B cell (primary cell): Measurements from ENCODE around the gene SNAPC5. TPM values are rescaled to one million over a fixed set of nuclear protein-coding genes. Genes with fewer than 3 reads are reported as not detected.

Source experiments
- ATAC-seq: fragments of 200-7000 bp; cut with Tn5 transposase; one replicate; pipeline ENCODE4 v1.10.0; 2021; ENCODE audit warnings: low read depth, mild to moderate bottlenecking, moderate number of reproducible peaks, moderate library complexity
- CTCF ChIA-PET: fragments of 350-600 bp; sonication (Branson Sonifier 250); formaldehyde crosslinking; loops from one replicate; lab custom pipeline; 2021; ENCODE audit warnings: antibody characterized with exemption, inconsistent platforms; lab: Charles Lee
- POLR2A ChIA-PET: fragments of 350-600 bp; sonication (Branson Sonifier 250); formaldehyde crosslinking; loops from one replicate; lab custom pipeline; 2021; ENCODE audit warnings: antibody characterized with exemption; lab: Charles Lee
- DNase-seq: peaks from one replicate; pipeline ENCODE4 v3.0.0; 2013
- H2AFZ ChIP-seq: 2 replicates; pipeline ENCODE4 v1.6.1; 2012; ENCODE audit warnings: mild to moderate bottlenecking, low read depth, low read length; ENCODE audit not compliant: insufficient read depth, poor library complexity, severe bottlenecking
- H3K27ac ChIP-seq, 2 donors: 1 replicate in 1 of 2; 2 replicates in 1 of 2; pipeline ENCODE4 v1.5.1; 2012 to 2013; ENCODE audit warnings: low read length in 2 of 2, mild to moderate bottlenecking in 2 of 2, moderate library complexity in 1 of 2
- H3K27me3 ChIP-seq, 4 experiments: fragments of 200-600 bp in 1 of 4; sonication (generic) in 1 of 4; replicated peaks in 1 of 4; 1 replicate in 2 of 4; 2 replicates in 2 of 4; pipeline versions ENCODE4 v1.6.1 to v1.7.0; 2013 to 2016; ENCODE audit warnings: low read length in 3 of 4, mild to moderate bottlenecking in 2 of 4, mixed read lengths in 1 of 4, moderate library complexity in 1 of 4; ENCODE audit not compliant: insufficient read depth in 4 of 4, control insufficient read depth in 3 of 4; ENCODE audit errors: control extremely low read depth in 1 of 4
- H3K36me3 ChIP-seq, 2 experiments: replicated peaks in 1 of 2; 1 replicate in 1 of 2; 2 replicates in 1 of 2; pipeline versions ENCODE4 v1.6.1 to v1.7.1; 2013; ENCODE audit warnings: low read length in 1 of 2; ENCODE audit not compliant: insufficient read depth in 2 of 2, control insufficient read depth in 1 of 2; ENCODE audit errors: control extremely low read depth in 1 of 2, extremely low read depth in 1 of 2
- H3K4me1 ChIP-seq, 2 donors: fragments of 200-600 bp in 1 of 2; sonication (generic) in 1 of 2; 1 replicate in 1 of 2; 2 replicates in 1 of 2; pipeline versions ENCODE4 v1.5.1 to v1.6.1; 2013 to 2017; ENCODE audit warnings: low read length in 2 of 2; ENCODE audit not compliant: control insufficient read depth in 2 of 2, insufficient read depth in 2 of 2
- H3K4me2 ChIP-seq: replicated peaks from 2 replicates; pipeline ENCODE3; 2012; ENCODE audit warnings: mild to moderate bottlenecking, low read depth, low read length; ENCODE audit not compliant: poor library complexity, severe bottlenecking
- H3K4me3 ChIP-seq, 5 experiments: fragments of 200-600 bp in 1 of 5; sonication (generic) in 1 of 5; 1 replicate in 3 of 5; 2 replicates in 2 of 5; pipeline versions ENCODE4 v1.5.1 to v1.7.0; 2011 to 2016; ENCODE audit warnings: low read length in 4 of 5, mild to moderate bottlenecking in 4 of 5, low read depth in 2 of 5, control low read depth in 1 of 5, moderate library complexity in 1 of 5; ENCODE audit not compliant: insufficient read depth in 1 of 5; ENCODE audit errors: control extremely low read depth in 1 of 5, extremely low read depth in 1 of 5
- H3K79me2 ChIP-seq: fragments of 200-600 bp; sonication (generic); one replicate; pipeline ENCODE4 v1.6.0; 2016; ENCODE audit warnings: low read length; ENCODE audit not compliant: control insufficient read depth, insufficient read depth
- H3K9ac ChIP-seq: fragments of 200-600 bp; sonication (generic); 2 replicates; pipeline ENCODE4 v1.6.1; 2017; ENCODE audit warnings: mild to moderate bottlenecking, low read length, moderate library complexity
- H3K9me3 ChIP-seq, 3 donors: one replicate each; pipeline versions ENCODE4 v1.6.1 to v1.7.1; 2013; ENCODE audit warnings: low read length in 2 of 3; ENCODE audit not compliant: control insufficient read depth in 2 of 3, insufficient read depth in 1 of 3; ENCODE audit errors: control extremely low read depth in 1 of 3
- H4K20me1 ChIP-seq: 2 replicates; pipeline ENCODE4 v1.6.0; 2012; ENCODE audit warnings: mild to moderate bottlenecking, low read length; ENCODE audit not compliant: insufficient read depth, control insufficient read depth, poor library complexity, severe bottlenecking
- H3K27ac Mint-ChIP-seq: one replicate; pipeline ENCODE4 v1.8.0; 2021; ENCODE audit warnings: mixed read lengths
- H3K27me3 Mint-ChIP-seq: one replicate; pipeline ENCODE4 v1.8.0; 2021; ENCODE audit warnings: mixed read lengths
- H3K4me1 Mint-ChIP-seq: one replicate; pipeline ENCODE4 v1.8.0; 2021; ENCODE audit warnings: mixed read lengths
- H3K4me3 Mint-ChIP-seq: one replicate; pipeline ENCODE4 v1.8.0; 2021; ENCODE audit warnings: mixed read lengths
- H3K9me3 Mint-ChIP-seq: one replicate; pipeline ENCODE4 v1.8.0; 2022; ENCODE audit warnings: mixed read lengths; ENCODE audit not compliant: insufficient read depth
- CTCF ChIP-seq: fragments of 200-600 bp; IDR thresholded peaks from one replicate; pipeline ENCODE4 v1.8.0; 2022; ENCODE audit warnings: antibody characterized with exemption, mild to moderate bottlenecking
- EZH2 ChIP-seq: IDR thresholded peaks from 2 replicates; pipeline ENCODE4 v1.6.1; 2012; ENCODE audit warnings: borderline replicate concordance, low read depth, mild to moderate bottlenecking, moderate library complexity, low read length; ENCODE audit not compliant: insufficient read depth, poor library complexity, severe bottlenecking
- WGBS: methylation state at CpG from one replicate; pipeline ENCODE4 v1.1.5; 2013; ENCODE audit warnings: missing lambda C conversion rate; ENCODE audit not compliant: insufficient coverage; 5-methylcytosine and 5-hydroxymethylcytosine counted together
- intact Hi-C: fragments of 100-400 bp; cut with micrococcal nuclease; formaldehyde crosslinking; loops from one replicate; pipeline ENCODE4 v1.10.0; 2022
- polyA plus RNA-seq: library from polyadenylated mRNA; depleted of rRNA; stranded (reverse); fragments of >200 nt; gene quantifications from 2 replicates; pipeline ENCODE4 v1.2.3, GENCODE V29; 2012
- total RNA-seq, 2 donors: library from RNA; stranded (reverse); fragments of 120-200 nt in 1 of 2; gene quantifications; 1 replicate in 1 of 2; 2 replicates in 1 of 2; pipeline versions ENCODE4 v1.2.3 to v1.2.4, GENCODE V29; 2013 to 2022

Gene SNAPC5
- total and polyA plus RNA-seq, 2 donors (not counting 1 experiment from before 2014, with no cell fraction given) = 21.6 to 28.5 TPM

DNA sequence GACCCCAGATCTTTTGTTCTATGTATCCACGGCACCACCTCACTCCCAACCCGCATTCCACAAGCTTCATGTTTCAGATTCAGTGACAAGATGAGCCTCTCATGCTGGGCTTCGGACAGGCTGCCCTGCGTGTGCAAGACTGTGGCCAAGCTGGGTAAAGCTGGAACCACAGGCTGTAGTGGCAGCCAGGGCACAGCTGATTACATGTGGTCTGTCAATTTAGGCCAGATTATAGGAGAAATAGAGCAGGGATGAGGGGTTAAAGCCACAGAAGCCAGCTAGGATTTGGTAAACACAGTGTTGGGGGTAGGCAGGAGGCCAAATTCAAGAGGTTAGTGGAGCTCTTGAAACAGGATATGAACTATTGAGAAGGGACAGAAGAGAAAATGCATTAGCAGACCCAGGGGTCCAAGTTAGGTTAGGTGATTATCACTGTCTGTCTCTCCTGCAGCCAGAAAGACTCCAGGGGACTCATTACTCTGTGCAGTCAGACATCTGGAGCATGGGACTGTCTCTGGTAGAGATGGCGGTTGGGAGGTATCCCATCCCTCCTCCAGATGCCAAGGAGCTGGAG, 12.9 kb downstream of the SNAPC5 start:
- H3K4me1 Mint-ChIP-seq = no peaks in the 10 kb centered on the region
- no peak overlapping the region for H3K27ac Mint-ChIP-seq
- CTCF ChIA-PET = interaction anchor here (1.0 to 1.6 kb wide), 2 partner anchors 13 to 14 kb away, joined by 3 to 5 read pairs; partner anchors contain the start of gene SNAPC5
- DNase-seq (no peak), ATAC-seq (no peak)
- no peak overlapping the region for H3K4me3 ChIP-seq
- no peaks in the 10 kb centered on the region for H3K27me3 ChIP-seq
- H3K36me3 ChIP-seq = peaks cover 20 to 69% of the 10 kb centered on the region in 2 experiments
- no peak overlapping the region for H3K27ac ChIP-seq
- no peak overlapping the region for H2AFZ ChIP-seq
- TF ChIP-seq CTCF = no peak
- no peak for TF ChIP-seq EZH2
- H3K27me3 Mint-ChIP-seq = no peaks in the 10 kb centered on the region
- H3K9me3 ChIP-seq = no peaks in the 10 kb centered on the region
- H3K4me2 ChIP-seq = no peak overlapping the region
- H3K9ac ChIP-seq = no peak overlapping the region
- no peaks in the 10 kb centered on the region for H3K4me1 ChIP-seq
- POLR2A ChIA-PET = no interaction called here
- no peaks in the 10 kb centered on the region for H3K9me3 Mint-ChIP-seq
- H3K79me2 ChIP-seq = no peaks in the 10 kb centered on the region
- intact Hi-C loops = no loop called here
- 100% methylated on average over 5 of the region's 5 CpGs for WGBS
- H3K4me3 Mint-ChIP-seq = no peak overlapping the region
- no peaks in the 10 kb centered on the region for H4K20me1 ChIP-seq

GRCh38 chr15:66483131-66483566, 14.4 kb downstream of the SNAPC5 start:
- no peak overlapping the region for H3K4me2 ChIP-seq
- H3K36me3 ChIP-seq = peaks cover 11 to 54% of the 10 kb centered on the region in 2 experiments
- ATAC-seq (no peak), DNase-seq (no peak)
- ChIA-PET POLR2A (interaction anchor here (0.6 kb wide), 1 partner anchor 11 kb away, joined by 4 read pairs; no protein-coding TSS in a partner anchor), CTCF (interaction anchor here (0.6 kb wide), 1 partner anchor 1840 kb away, joined by 3 read pairs; no protein-coding TSS in a partner anchor)
- H3K4me3 ChIP-seq = no peak overlapping the region
- no peaks in the 10 kb centered on the region for H3K27me3 Mint-ChIP-seq
- H3K27me3 ChIP-seq = no peaks in the 10 kb centered on the region
- H3K79me2 ChIP-seq = no peaks in the 10 kb centered on the region
- WGBS = 85% methylated on average over 1 of the region's 3 CpGs
- no peaks in the 10 kb centered on the region for H3K4me1 ChIP-seq
- H3K9me3 Mint-ChIP-seq = no peaks in the 10 kb centered on the region
- H3K4me1 Mint-ChIP-seq = no peaks in the 10 kb centered on the region
- no peaks in the 10 kb centered on the region for H4K20me1 ChIP-seq
- TF ChIP-seq EZH2 (no peak), CTCF (no peak)
- no peak overlapping the region for H2AFZ ChIP-seq
- intact Hi-C loops = no loop called here
- no peak overlapping the region for H3K9ac ChIP-seq
- H3K27ac ChIP-seq = no peak overlapping the region
- H3K4me3 Mint-ChIP-seq = no peak overlapping the region
- H3K9me3 ChIP-seq = no peaks in the 10 kb centered on the region
- no peak overlapping the region for H3K27ac Mint-ChIP-seq
